ENCODE measurements around the gene GRID1. TPM values are rescaled to one million over a fixed set of nuclear protein-coding genes. Genes with fewer than 3 reads are reported as not detected.

Gene GRID1
- total RNA-seq, 1 experiment from 2014 or later, result not detected

DNA sequence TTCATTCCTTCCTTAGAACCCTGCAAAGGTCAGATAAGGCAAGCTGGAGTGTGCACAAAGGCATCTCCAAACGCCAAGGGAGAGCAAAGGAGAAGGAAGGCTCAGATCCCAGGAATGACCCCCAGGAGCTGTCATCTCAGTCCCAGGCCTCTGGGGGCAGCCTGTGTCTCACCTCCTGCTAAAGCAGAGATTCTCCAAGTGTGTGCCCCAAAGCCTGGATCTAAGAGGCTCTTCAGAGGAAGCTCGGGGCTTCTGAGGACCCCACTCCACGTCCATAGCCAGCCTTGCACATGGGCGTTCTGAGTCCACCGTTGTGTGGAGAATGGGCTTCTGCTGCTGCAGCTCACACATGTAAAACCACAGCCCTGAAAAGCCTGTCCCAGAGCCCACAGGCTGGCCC, 5.1 kb upstream of the GRID1 start:
- DNase-seq, result no peak
- no peak overlapping the region for H2AFZ ChIP-seq (ENCODE audit: low read length)
- no peaks in the 10 kb centered on the region for H3K9me3 ChIP-seq (ENCODE audit: low read length)
- H3F3A ChIP-seq (ENCODE audit: low read length, unreplicated experiment), result no peaks in the 10 kb centered on the region
- no peaks in the 10 kb centered on the region for H3K4me1 ChIP-seq (ENCODE audit: insufficient read depth, low read length)
- H3K79me2 ChIP-seq (ENCODE audit: low read length), result no peaks in the 10 kb centered on the region
- no TSS peak for BruUV-seq (replicated peaks)
- H3K9me2 ChIP-seq (replicated peaks; ENCODE audit: low read length), result no peaks in the 10 kb centered on the region
- no peak for TF ChIP-seq EZH2 (IDR thresholded peaks at IDR 0.05; ENCODE audit: low read length, unreplicated experiment)
- TF ChIP-seq, protein P1, sequence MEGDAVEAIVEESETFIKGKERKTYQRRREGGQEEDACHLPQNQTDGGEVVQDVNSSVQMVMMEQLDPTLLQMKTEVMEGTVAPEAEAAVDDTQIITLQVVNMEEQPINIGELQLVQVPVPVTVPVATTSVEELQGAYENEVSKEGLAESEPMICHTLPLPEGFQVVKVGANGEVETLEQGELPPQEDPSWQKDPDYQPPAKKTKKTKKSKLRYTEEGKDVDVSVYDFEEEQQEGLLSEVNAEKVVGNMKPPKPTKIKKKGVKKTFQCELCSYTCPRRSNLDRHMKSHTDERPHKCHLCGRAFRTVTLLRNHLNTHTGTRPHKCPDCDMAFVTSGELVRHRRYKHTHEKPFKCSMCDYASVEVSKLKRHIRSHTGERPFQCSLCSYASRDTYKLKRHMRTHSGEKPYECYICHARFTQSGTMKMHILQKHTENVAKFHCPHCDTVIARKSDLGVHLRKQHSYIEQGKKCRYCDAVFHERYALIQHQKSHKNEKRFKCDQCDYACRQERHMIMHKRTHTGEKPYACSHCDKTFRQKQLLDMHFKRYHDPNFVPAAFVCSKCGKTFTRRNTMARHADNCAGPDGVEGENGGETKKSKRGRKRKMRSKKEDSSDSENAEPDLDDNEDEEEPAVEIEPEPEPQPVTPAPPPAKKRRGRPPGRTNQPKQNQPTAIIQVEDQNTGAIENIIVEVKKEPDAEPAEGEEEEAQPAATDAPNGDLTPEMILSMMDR (conservative IDR thresholded peaks at IDR 0.05; ENCODE audit: low read depth, low read length), result no peak
- TF ChIP-seq EZH2phosphoT487 (IDR thresholded peaks at IDR 0.05; ENCODE audit: borderline replicate concordance, low read length), result no peak
- intact Hi-C loops (cut with micrococcal nuclease), result no loop called here
- H3K27me3 ChIP-seq (ENCODE audit: low read length), result peaks cover 14% of the 10 kb centered on the region
- H3K27ac ChIP-seq (ENCODE audit: low read length), result no peak overlapping the region
- ChIA-PET POLR2A (ENCODE audit: unreplicated experiment) (no interaction called here), CTCF (no interaction called here)
- no peak overlapping the region for H3K9ac ChIP-seq (ENCODE audit: low read length)
- H4K20me1 ChIP-seq (ENCODE audit: low read length), result no peaks in the 10 kb centered on the region
- H3K4me3 ChIP-seq (ENCODE audit: low read length), result no peak overlapping the region
- no peak; the same call in 1 of the 2 replicates for ATAC-seq
- H3K4me2 ChIP-seq (ENCODE audit: low read length), result no peak overlapping the region
- no peaks in the 10 kb centered on the region for H3K36me3 ChIP-seq (ENCODE audit: low read depth, low read length)

DNA sequence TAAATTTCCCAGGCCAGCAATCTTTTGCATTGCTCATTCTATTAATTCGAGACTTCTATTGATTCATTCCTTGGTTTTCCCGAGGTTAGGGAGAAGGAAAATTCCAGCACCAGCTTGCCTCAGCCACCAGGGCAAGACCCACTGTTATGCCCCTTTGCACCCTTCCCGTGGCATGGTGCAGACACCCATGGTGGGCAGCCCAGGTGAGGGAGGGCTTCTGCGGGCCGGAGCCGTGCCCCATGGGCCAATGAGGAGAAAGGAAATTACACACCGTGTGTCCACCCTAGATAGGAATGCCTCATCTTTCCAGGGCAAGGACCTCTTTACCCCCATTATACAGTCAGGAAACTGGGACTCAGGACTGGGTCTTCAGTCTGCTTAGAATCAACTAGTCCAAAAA, 4.5 kb upstream of the GRID1 start:
- Histone ChIP-seq H3K9ac (ENCODE audit: low read length) (no peak overlapping the region), H3K9me3 (ENCODE audit: low read length) (no peaks in the 10 kb centered on the region), H3F3A (ENCODE audit: low read length, unreplicated experiment) (no peaks in the 10 kb centered on the region), H3K4me2 (ENCODE audit: low read length) (no peak overlapping the region), H3K4me1 (ENCODE audit: insufficient read depth, low read length) (no peaks in the 10 kb centered on the region), H3K27me3 (ENCODE audit: low read length) (peaks cover 14% of the 10 kb centered on the region), H2AFZ (ENCODE audit: low read length) (no peak overlapping the region), H4K20me1 (ENCODE audit: low read length) (no peaks in the 10 kb centered on the region), H3K36me3 (ENCODE audit: low read depth, low read length) (no peaks in the 10 kb centered on the region), H3K9me2 (replicated peaks; ENCODE audit: low read length) (no peaks in the 10 kb centered on the region), H3K79me2 (ENCODE audit: low read length) (no peaks in the 10 kb centered on the region), H3K27ac (ENCODE audit: low read length) (no peak overlapping the region), H3K4me3 (ENCODE audit: low read length) (no peak overlapping the region)
- TF ChIP-seq, protein P1 (conservative IDR thresholded peaks at IDR 0.05; ENCODE audit: low read depth, low read length), result no peak
- TF ChIP-seq EZH2phosphoT487 (IDR thresholded peaks at IDR 0.05; ENCODE audit: borderline replicate concordance, low read length), result no peak
- TF ChIP-seq EZH2 (IDR thresholded peaks at IDR 0.05; ENCODE audit: low read length, unreplicated experiment), result no peak
- POLR2A ChIA-PET (ENCODE audit: unreplicated experiment), result no interaction called here
- no TSS peak for BruUV-seq (replicated peaks)
- intact Hi-C loops (cut with micrococcal nuclease), result no loop called here
- ATAC-seq, result no peak
- CTCF ChIA-PET, result no interaction called here
- DNase-seq, result no peak

DNA sequence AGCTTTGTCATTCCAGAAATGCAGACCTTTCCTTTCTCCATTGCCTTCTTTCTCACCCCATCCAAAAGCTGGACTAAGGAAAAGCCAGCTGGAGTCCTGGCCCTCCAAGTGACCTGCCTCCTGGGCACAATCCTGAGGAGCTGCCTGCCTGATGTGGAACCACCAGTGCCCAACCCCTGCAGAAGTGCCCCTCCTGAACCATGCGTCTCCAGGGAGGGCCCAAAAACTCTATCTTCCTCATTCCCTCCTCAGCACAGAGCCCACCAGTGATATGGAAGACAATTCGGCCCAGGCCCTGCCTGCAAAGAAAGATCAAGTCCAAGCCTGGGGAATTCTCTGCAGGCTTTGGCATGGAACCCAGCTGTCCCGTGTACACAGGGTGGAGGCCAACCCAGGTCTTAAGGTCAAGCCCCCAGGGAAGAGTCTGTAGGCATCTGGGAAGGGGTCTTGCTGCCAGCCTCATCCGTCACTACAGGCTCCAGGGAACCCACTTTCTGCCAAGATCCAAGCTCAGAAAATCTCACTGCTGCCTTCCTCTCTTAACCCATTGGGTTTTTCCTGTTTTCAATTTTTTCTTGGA, 3.5 kb upstream of the GRID1 start:
- intact Hi-C loops (cut with micrococcal nuclease), result no loop called here
- TF ChIP-seq, protein P1 (conservative IDR thresholded peaks at IDR 0.05; ENCODE audit: low read depth, low read length), result no peak
- TF ChIP-seq EZH2phosphoT487 (IDR thresholded peaks at IDR 0.05; ENCODE audit: borderline replicate concordance, low read length) (no peak), EZH2 (IDR thresholded peaks at IDR 0.05; ENCODE audit: low read length, unreplicated experiment) (no peak)
- H3K79me2 ChIP-seq (ENCODE audit: low read length), result no peaks in the 10 kb centered on the region
- H3K9ac ChIP-seq (ENCODE audit: low read length), result no peak overlapping the region
- POLR2A ChIA-PET (ENCODE audit: unreplicated experiment), result no interaction called here
- no peaks in the 10 kb centered on the region for H4K20me1 ChIP-seq (ENCODE audit: low read length)
- H3K36me3 ChIP-seq (ENCODE audit: low read depth, low read length), result no peaks in the 10 kb centered on the region
- no peaks in the 10 kb centered on the region for H3K4me1 ChIP-seq (ENCODE audit: insufficient read depth, low read length)
- CTCF ChIA-PET, result no interaction called here
- peaks cover 22% of the 10 kb centered on the region for H3K27me3 ChIP-seq (ENCODE audit: low read length)
- no peaks in the 10 kb centered on the region for H3K9me2 ChIP-seq (replicated peaks; ENCODE audit: low read length)
- H3K4me3 ChIP-seq (ENCODE audit: low read length), result no peak overlapping the region
- H3K4me2 ChIP-seq (ENCODE audit: low read length), result no peak overlapping the region
- no peaks in the 10 kb centered on the region for H3K9me3 ChIP-seq (ENCODE audit: low read length)
- H2AFZ ChIP-seq (ENCODE audit: low read length), result no peak overlapping the region
- no peak for ATAC-seq
- no TSS peak for BruUV-seq (replicated peaks)
- no peaks in the 10 kb centered on the region for H3F3A ChIP-seq (ENCODE audit: low read length, unreplicated experiment)
- no peak for DNase-seq
- no peak overlapping the region for H3K27ac ChIP-seq (ENCODE audit: low read length)

Measured in PC-3 (cell line).